Stimulated activated CD4-positive, alpha-beta T cell treated with anti-CD3 and anti-CD28 coated beads, Interleukin-4, amount 100 ng/mL, for 4 hours (primary cell): ENCODE results near the gene NT5DC3.
"Not testable (repeated sequence)": the region's sequence is repeated elsewhere in the genome, so short reads cannot be mapped to it uniquely, and the experiment has no call there.

Experiments used
- DNase-seq, 2 experiments: peaks; one replicate each; pipeline ENCODE4 v3.0.0-alpha.2; 2020

NT5DC3 gene

GRCh38 chr12:103855036-103855712, 14.1 kb upstream of the NT5DC3 start:
- DNase-seq, result no peak

GRCh38 chr12:103854372-103854973, 13.4 kb upstream of the NT5DC3 start:
- no peak for DNase-seq

GRCh38 chr12:103852498-103852997, 11.5 kb upstream of the NT5DC3 start:
- no peak for DNase-seq

- no peak for DNase-seq
Measured at GRCh38 chr12:103851127-103851526, 10.1 kb upstream of the NT5DC3 start.

- no peak for DNase-seq
Measured at GRCh38 chr12:103850429-103850828, 9.4 kb upstream of the NT5DC3 start.

- no peak for DNase-seq
Measured at GRCh38 chr12:103848917-103849491, 8.0 kb upstream of the NT5DC3 start.

- no peak for DNase-seq
Measured at GRCh38 chr12:103848143-103848542, 7.1 kb upstream of the NT5DC3 start.

GRCh38 chr12:103846415-103846814, 5.4 kb upstream of the NT5DC3 start:
- no peak for DNase-seq

GRCh38 chr12:103844305-103844704, 3.3 kb upstream of the NT5DC3 start:
- DNase-seq, result no peak

GRCh38 chr12:103841690-103842584, 903 bp upstream of the NT5DC3 start:
- DNase-seq, result peak; percentile 13 to 19

- DNase-seq, result peak; percentile 34 to 42
Measured at GRCh38 chr12:103840462-103840875, 565 bp downstream of the NT5DC3 start.

GRCh38 chr12:103839609-103840461, 1.2 kb downstream of the NT5DC3 start:
- DNase-seq, result no peak

- DNase-seq, result no peak
Measured at GRCh38 chr12:103839103-103839502, 1.9 kb downstream of the NT5DC3 start.

- no peak for DNase-seq
Measured at GRCh38 chr12:103838254-103838914, 2.6 kb downstream of the NT5DC3 start.

GRCh38 chr12:103836345-103836744, 4.7 kb downstream of the NT5DC3 start:
- DNase-seq, result no peak

- not testable (repeated sequence) for DNase-seq
Measured at GRCh38 chr12:103835747-103836335, 5.2 kb downstream of the NT5DC3 start.

GRCh38 chr12:103834942-103835341, 6.1 kb downstream of the NT5DC3 start:
- DNase-seq, result no peak

GRCh38 chr12:103833891-103834290, 7.1 kb downstream of the NT5DC3 start:
- no peak for DNase-seq

GRCh38 chr12:103833095-103833775, 7.8 kb downstream of the NT5DC3 start:
- DNase-seq, result no peak
